NCI-H2081 (cell line): ENCODE measurements around the gene PEX7.
A peak's percentile ranks its signal among the peaks of the same experiment; 100 is the strongest.
"Not testable (repeated sequence)": the region's sequence is repeated elsewhere in the genome, so short reads cannot be mapped to it uniquely, and the experiment has no call there.

ENCODE experiments used
- DNase-seq, 2 experiments: peaks; one replicate each; lab custom pipeline; 2025; lab: John Stamatoyannopoulos, UW

PEX7 gene

GRCh38 chr6:136895901-136896300 lies 73.5 kb downstream of the PEX7 start:
- DNase-seq: no peak

DNA sequence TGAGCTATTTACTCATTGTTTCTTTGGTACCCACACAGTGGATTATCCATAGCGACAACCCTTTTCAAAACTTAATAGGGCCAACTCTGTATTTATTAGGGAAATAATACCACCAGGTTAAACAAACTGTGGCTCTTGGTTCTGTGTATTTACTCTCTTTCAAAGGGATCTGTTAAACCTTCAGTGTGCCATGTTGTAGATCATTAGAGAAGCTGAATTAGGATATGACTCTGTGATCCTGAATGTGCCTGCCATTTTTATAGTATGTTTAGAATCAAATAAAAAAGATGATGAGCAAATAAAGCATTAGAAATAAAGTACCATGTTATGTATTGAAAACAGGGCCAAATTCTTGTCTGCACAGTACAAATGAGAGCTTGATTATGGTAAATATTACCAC lies 74.7 kb downstream of the PEX7 start:
- DNase-seq: peak in 1 of 2 experiments; percentile 36

- no peak for DNase-seq
Measured at GRCh38 chr6:136901212-136901784, 78.9 kb downstream of the PEX7 start.

DNA sequence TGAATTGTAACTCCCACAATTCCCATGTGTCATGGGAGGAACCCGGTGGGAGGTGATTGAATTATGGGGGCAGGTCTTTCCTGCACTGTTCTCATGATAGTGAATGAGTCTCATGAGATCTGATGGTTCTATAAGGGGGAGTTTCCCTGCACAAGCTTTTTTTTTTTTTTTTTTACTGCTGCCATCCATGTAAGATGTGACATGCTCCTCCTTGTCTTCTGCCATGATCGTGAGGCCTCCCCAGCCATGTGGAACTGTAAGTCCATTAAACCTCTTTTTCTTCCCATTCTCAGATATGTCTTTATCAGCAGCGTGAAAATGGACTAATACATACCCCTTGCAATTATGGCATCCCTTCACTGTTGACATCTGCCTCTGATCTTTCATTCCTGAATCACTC lies 82.1 kb downstream of the PEX7 start:
- not testable (repeated sequence) for DNase-seq

DNA sequence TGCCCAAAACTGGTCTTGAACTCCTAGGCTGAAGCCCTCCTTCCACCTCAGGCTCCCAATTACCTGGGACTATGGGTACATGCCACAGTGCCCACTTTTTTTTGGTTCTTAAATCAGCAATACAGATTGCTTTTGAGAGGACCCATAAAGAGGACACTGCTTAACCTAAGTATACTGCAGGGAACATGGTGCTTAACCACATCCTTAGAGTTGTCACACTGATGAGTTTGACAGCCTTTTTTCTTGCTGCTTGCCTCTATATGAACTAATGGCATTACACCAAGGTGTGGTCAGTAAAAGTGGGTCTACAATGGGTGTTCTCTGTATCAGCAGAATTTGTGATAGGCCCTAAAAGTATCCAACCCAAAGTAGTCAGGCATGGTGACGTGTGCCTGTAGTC lies 92.6 kb downstream of the PEX7 start:
- no peak for DNase-seq

DNA sequence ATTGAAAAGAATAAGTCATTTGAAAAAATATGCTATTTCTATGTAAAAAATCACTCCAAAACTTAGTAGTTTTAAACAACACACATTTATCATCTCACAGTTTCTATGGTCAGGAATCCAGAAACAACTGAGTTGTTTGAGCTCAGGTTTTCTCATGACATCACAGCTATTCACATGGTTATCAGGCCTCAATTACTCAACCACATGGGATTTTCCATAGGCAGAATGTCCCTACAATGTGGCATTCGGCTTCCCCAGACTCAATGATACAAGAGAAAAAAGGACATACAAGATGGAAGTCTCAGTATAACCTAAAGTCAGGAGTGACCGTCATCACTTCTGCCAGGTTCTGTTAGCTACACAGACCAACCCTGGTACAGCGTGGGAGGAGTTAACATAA lies 96.3 kb downstream of the PEX7 start:
- DNase-seq: no peak

GRCh38 chr6:136920216-136920615 lies 97.8 kb downstream of the PEX7 start:
- peak in 1 of 2 experiments; percentile 4 for DNase-seq

DNA sequence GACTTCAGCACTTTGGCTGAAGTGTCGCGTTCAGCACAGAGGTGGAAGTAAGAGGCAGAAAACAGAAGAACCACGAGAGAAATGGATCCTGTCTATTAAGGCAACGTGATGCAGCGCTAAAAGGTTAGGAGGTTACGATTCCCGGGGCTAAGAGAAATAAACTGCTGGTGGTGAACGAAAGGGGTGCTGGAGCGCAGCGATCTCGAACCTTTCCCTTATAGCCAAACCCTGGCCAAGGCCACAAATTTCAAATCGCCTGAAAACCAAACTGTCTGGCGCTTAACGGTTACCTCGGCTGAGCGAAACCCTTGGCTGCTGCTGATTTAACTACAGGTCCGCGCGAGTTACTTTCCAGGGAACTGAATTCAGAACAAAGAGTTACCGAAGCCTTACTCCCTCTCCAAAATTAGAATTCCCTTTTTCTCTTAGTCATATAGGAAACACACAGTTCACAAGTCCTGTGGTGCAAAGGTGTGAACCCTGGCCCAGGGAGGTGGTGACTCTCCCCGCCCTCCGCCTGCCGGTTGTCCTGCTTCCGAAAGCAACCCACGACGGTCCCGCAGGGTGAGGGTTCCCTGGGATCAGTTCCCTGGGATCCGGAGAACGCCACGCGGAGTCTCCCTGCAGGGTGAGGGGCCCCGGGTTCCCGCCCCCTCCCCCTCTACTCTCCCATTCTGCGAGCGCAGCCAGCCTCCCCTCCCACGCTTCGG lies 98.4 kb downstream of the PEX7 start:
- DNase-seq: peak; percentile 30 to 59

GRCh38 chr6:136921381-136921935 lies 99.1 kb downstream of the PEX7 start:
- DNase-seq: peak; percentile 47 to 59

DNA sequence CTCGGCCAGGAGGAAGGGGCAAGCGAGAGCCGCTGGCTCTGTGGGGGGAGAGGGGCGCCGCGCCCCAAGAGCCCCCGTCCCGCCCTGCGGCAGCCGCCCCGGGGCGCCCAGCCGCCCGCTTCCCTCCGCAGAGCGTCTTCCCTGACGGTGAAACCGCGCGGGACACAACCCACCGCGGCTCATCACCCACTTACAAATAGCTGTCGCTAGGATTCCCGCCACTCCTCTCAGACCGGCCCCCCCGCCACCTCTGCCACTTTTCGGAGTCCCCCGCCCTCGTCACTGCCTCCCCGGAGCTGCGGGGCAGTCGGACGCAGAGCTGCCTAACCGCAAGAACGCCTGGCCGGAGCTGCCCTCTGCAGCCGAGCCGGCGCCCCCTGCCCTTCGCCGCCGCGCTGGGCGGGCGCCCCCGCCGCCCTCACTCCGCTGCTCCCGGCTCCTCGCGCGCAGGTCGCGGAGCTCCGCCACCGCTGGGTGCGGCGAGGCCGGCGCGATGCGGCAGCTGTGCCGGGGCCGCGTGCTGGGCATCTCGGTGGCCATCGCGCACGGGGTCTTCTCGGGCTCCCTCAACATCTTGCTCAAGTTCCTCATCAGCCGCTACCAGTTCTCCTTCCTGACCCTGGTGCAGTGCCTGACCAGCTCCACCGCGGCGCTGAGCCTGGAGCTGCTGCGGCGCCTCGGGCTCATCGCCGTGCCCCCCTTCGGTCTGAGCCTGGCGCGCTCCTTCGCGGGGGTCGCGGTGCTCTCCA lies 99.7 kb downstream of the PEX7 start, which contains the start of gene SLC35D3:
Gene SLC35D3, plus strand, starts transcription at position 366 of the 749 bp plus-strand sequence. Its CDS starts 128 bp downstream, at position 494.
- peak; percentile 47 to 57 for DNase-seq

- DNase-seq: peak; percentile 15 to 47
Measured at GRCh38 chr6:136922685-136923006, 100.3 kb downstream of the PEX7 start.

- DNase-seq: peak; percentile 58 to 76
Measured at GRCh38 chr6:136923116-136923953, 100.9 kb downstream of the PEX7 start.

DNA sequence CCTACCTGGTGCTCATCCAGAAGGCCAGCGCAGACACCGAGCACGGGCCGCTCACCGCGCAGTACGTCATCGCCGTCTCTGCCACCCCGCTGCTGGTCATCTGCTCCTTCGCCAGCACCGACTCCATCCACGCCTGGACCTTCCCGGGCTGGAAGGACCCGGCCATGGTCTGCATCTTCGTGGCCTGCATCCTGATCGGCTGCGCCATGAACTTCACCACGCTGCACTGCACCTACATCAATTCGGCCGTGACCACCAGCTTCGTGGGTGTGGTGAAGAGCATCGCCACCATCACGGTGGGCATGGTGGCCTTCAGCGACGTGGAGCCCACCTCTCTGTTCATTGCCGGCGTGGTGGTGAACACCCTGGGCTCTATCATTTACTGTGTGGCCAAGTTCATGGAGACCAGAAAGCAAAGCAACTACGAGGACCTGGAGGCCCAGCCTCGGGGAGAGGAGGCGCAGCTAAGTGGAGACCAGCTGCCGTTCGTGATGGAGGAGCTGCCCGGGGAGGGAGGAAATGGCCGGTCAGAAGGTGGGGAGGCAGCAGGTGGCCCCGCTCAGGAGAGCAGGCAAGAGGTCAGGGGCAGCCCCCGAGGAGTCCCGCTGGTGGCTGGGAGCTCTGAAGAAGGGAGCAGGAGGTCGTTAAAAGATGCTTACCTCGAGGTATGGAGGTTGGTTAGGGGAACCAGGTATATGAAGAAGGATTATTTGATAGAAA lies 101.7 kb downstream of the PEX7 start:
- DNase-seq: peak; percentile 16 to 37

- DNase-seq: no peak
Measured at GRCh38 chr6:136926383-136926782, 104.0 kb downstream of the PEX7 start.

- DNase-seq: peak; percentile 12 to 54
Measured at GRCh38 chr6:136927292-136927691, 104.9 kb downstream of the PEX7 start.

GRCh38 chr6:136930528-136930927 lies 108.1 kb downstream of the PEX7 start:
- DNase-seq: no peak

DNA sequence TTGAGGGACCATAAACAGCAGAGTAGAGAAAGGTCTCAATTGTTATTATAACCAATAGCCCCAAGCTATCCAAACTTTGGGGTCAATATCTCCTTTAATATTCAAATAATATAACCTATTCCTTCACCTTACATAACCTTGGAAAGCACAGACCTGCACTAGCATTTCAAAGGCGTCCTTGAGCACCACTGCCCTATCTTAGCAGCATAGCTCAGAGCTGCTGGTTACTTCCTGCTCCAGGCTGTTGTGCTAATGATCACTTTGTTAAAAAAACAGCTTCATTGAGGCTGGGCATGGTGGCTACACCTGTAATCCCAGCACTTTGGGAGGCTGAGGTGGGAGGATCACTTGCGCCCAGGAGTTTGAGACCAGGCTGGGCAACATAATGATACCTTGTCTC lies 110.2 kb downstream of the PEX7 start:
- DNase-seq: no peak

DNA sequence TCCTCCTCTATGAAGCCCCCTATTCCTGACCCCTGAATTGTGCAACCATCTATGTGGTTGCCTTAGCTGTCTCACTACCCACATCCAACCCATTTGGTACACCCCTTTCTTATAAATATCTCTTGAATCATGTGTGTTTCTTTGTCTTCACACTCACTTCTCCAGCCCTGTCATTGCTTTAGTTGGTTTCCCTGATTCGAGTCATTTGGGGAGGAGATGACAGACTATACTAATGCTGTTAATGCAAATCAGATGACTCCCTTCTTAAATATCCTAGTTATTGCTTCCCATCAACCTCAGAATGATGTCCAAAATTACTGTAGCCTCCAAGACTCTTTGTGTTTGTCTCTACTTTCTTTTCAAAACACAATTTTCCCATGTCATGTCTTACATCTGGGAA lies 122.7 kb downstream of the PEX7 start:
- no peak for DNase-seq

DNA sequence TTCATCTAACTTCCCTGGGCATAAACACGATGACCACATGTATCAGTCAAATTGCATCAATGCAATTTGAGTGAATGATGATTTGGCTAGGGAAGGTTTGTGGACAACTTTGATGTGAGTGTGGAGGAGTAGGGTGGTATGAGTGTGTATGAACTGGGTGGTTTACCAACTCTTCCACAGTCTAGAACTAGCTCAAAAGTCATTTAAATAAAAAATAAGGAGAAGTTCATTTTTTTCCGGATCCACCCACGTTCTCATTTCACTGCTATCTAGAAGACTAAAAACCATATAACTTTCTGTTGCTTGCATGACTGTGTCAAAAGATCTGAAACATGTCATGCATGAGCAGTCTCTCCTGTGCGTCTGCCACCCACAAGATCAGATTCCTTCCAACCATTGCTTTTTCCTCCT lies 123.3 kb downstream of the PEX7 start:
- DNase-seq: no peak

DNA sequence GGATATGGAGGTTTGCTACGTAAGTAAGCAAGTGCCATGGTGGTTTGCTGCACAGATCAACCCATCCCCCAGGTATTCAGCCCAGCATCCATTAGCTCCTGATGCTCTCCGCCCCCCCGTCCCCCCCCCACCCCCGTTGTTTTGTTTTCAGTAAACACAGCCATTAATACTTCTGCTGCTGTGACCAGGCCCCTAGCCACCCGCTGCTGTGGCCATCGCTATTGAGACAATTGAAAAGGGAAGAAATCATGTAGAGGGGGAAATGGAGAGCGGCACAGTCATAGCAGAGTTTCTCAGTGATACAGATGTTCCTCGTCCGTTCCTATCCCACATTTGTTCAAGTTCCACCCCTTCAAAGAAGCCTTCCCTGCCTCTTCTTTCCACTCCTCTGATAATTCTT lies 124.6 kb downstream of the PEX7 start:
- DNase-seq: no peak

DNA sequence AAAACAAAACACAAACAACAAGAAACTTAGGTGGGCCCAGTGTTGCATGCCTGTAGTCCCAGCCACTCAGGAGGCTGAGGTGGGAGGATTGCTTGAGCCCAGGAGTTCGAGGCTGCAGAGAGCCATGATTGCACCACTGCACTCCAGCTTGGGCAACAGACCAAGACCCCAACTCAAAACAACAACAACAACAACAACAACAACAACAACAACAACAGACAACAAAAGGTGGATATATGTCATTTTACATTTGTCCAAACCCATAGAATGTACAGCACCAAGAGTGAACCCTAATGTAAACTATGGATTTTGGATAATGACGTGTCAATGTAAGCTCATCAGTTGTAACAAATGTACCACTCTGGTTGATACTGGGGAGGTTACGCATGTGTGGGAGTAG lies 127.6 kb downstream of the PEX7 start:
- not testable (repeated sequence) for DNase-seq
